Measurements from ENCODE around the gene MEF2C. TPM values are rescaled to one million over a fixed set of nuclear protein-coding genes. Genes with fewer than 3 reads are reported as not detected.

MEF2C gene
- total and polyA plus RNA-seq, 2 experiments from 2014 or later, result 107 to 175 TPM

DNA sequence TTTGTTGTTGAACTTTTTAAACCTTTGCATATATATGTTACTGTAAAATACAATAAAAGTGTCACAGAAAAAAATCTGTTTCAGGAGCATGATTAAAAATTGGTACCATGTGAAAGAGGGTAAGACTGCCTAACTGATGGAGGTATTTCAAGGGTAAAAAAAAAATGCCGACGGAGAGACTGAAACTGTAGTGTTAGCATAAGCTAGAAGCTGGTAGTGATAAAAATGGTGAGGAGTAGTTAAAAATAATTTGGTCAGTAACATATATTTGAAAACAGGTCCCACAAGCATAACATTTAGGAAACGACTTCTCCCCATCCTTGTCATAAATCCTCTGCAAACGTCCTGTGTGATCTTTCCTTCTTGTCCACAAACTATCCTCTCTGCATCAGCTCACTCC is 64.7 kb downstream of the MEF2C start:
- Histone ChIP-seq H3K36me3 (peaks cover 20% of the 10 kb centered on the region), H3K4me3 (no peak overlapping the region), H3K27me3 (no peaks in the 10 kb centered on the region), H3K4me1 (ENCODE audit: low read depth) (peaks cover 29% of the 10 kb centered on the region), H3K9me3 (ENCODE audit: low read depth) (no peaks in the 10 kb centered on the region), H3K27ac (no peak overlapping the region)
- DNase-seq (ENCODE audit: low read depth in 1 of 2, low spot score in 1 of 2), result no peak
- TF ChIP-seq, protein P1, sequence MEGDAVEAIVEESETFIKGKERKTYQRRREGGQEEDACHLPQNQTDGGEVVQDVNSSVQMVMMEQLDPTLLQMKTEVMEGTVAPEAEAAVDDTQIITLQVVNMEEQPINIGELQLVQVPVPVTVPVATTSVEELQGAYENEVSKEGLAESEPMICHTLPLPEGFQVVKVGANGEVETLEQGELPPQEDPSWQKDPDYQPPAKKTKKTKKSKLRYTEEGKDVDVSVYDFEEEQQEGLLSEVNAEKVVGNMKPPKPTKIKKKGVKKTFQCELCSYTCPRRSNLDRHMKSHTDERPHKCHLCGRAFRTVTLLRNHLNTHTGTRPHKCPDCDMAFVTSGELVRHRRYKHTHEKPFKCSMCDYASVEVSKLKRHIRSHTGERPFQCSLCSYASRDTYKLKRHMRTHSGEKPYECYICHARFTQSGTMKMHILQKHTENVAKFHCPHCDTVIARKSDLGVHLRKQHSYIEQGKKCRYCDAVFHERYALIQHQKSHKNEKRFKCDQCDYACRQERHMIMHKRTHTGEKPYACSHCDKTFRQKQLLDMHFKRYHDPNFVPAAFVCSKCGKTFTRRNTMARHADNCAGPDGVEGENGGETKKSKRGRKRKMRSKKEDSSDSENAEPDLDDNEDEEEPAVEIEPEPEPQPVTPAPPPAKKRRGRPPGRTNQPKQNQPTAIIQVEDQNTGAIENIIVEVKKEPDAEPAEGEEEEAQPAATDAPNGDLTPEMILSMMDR (IDR thresholded peaks at IDR 0.05; ENCODE audit: low read depth, low read length), result no peak

DNA sequence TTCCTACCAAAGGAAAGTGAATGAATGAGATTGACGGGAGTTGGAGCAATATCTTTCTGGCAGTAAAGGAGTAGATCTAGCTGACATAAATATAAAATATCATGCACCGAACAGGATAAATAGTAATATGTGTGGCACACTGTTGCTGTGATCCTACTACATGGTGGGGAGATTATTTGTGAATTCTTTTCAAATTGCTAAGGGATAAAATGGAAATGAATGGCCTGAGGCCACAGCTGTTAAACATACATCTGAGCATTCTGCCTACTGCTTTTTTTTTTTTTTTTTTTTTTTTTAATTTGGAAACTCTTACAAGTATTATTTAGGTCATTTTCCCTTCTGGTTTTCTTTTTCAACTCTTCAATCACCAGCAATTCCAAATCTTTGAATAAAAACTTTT is 66.8 kb downstream of the MEF2C start:
- TF ChIP-seq, protein P1 (IDR thresholded peaks at IDR 0.05; ENCODE audit: low read depth, low read length), result no peak
- Histone ChIP-seq H3K4me3 (no peak overlapping the region), H3K27me3 (no peaks in the 10 kb centered on the region), H3K9me3 (ENCODE audit: low read depth) (no peaks in the 10 kb centered on the region), H3K27ac (no peak overlapping the region), H3K36me3 (peaks cover 6% of the 10 kb centered on the region), H3K4me1 (ENCODE audit: low read depth) (peaks cover 30% of the 10 kb centered on the region)
- no peak for DNase-seq (ENCODE audit: low read depth in 1 of 2, low spot score in 1 of 2)

DNA sequence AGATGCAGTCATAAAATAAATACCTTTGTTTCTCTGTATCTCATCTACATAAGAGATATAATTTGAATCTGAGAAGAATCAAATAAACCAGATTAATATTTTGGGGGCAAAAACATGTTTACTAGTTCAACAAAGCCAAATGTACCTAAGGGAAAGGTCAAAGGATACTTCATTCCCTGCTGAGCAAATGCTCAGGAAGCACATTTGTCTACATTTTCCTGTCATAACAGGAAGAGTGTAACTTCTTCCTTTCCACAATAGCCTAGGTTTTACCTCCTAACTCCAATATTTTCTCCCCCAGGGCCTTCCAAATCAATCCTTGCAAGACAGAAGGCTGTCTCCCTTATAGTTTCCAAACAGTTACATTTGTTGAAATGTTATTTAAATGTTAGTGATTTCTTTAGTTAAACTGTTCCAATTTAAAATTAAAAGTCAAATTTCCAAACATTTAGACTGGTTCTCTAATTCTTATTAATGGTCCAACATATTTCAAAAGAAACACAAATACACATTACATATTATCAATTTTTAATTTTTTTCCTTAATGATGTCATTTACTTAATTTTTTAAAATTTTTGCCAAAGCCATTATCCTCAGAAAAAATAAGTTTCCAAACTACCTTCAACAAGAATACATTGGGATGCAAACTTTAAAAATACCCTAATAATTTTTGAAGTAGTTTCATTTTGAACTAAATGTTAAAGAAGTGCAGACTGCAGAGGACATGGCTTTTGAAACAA is 67.8 kb downstream of the MEF2C start:
- no peaks in the 10 kb centered on the region for H3K27me3 ChIP-seq
- TF ChIP-seq, protein P1 (IDR thresholded peaks at IDR 0.05; ENCODE audit: low read depth, low read length), result no peak
- H3K27ac ChIP-seq, result peak overlapping the region; percentile 46
- H3K4me1 ChIP-seq (ENCODE audit: low read depth), result peaks cover 30% of the 10 kb centered on the region
- no peak for DNase-seq (ENCODE audit: low read depth in 1 of 2, low spot score in 1 of 2)
- no peaks in the 10 kb centered on the region for H3K9me3 ChIP-seq (ENCODE audit: low read depth)
- no peak overlapping the region for H3K4me3 ChIP-seq
- H3K36me3 ChIP-seq, result peaks cover under 1% of the 10 kb centered on the region

DNA sequence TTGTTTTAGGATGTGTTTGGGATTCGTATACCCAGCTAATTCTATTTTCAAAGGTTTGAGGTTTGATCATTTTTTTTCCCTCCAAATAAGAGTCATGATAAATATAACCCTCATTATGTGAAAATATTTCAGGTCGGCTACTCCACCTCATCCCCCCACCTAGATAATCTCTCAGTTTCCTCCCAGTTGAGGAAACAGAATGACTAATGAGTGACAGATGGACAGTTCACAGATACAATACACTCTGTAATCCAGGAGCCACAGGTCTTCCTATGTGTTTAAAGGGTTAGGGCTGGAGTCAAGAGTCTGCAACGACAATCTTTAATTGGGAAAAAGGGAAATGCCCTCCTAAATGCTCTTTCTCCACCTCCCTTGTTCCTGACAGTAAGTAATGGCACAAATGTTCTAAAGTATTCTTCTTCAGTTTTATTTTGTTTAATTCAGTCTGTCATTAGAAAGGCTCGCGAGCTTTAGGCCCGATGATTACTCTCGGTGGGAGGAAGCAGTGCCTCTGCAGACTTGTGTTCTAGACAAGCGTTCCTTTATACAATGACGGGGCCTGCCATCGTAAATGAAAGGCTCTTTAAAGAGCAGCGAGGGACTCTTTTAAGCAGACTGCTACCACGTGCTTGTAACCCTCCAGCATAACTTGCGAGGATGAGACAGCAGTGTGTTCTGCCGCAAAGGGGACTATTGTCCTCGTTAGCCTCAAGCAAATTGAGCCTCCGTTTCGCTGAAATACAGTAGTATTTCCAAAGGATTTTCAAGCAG is 69.0 kb downstream of the MEF2C start:
- H3K27ac ChIP-seq, result peak overlapping the region; percentile 46
- H3K4me3 ChIP-seq, result no peak overlapping the region
- TF ChIP-seq, protein P1 (IDR thresholded peaks at IDR 0.05; ENCODE audit: low read depth, low read length), result no peak
- no peaks in the 10 kb centered on the region for H3K36me3 ChIP-seq
- no peak for DNase-seq (ENCODE audit: low read depth in 1 of 2, low spot score in 1 of 2)
- H3K4me1 ChIP-seq (ENCODE audit: low read depth), result peaks cover 30% of the 10 kb centered on the region
- no peaks in the 10 kb centered on the region for H3K27me3 ChIP-seq
- no peaks in the 10 kb centered on the region for H3K9me3 ChIP-seq (ENCODE audit: low read depth)

DNA sequence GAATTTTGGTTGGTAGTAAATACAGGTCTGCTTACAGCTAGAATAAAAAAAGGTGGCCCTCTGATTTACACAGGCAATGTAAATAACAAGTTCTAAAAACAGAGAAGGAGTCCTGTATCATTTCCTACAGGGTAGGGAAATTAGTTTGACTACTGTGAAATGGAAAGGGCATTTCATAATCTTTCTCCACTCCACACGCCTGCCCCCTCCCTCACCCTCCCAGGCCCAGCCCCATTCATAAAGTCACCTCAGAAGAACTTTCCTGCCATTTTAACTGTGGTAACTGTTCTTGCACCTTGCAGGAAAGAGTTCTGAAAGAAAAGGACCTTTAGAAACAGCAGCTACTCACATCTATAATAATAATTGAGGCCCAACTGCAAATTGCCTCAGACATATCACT is 69.7 kb downstream of the MEF2C start:
- Histone ChIP-seq H3K9me3 (ENCODE audit: low read depth) (no peaks in the 10 kb centered on the region), H3K4me1 (ENCODE audit: low read depth) (peaks cover 30% of the 10 kb centered on the region), H3K27ac (peak overlapping the region; percentile 59), H3K27me3 (no peaks in the 10 kb centered on the region), H3K36me3 (no peaks in the 10 kb centered on the region), H3K4me3 (no peak overlapping the region)
- TF ChIP-seq, protein P1 (IDR thresholded peaks at IDR 0.05; ENCODE audit: low read depth, low read length), result no peak
- DNase-seq (ENCODE audit: low read depth in 1 of 2, low spot score in 1 of 2), result no peak

All from cardiac muscle cell (in vitro differentiated cells and primary cell).